Measurements from ENCODE around the gene NFYC. TPM values are rescaled to one million over a fixed set of nuclear protein-coding genes. Genes with fewer than 3 reads are reported as not detected.
"Not testable (repeated sequence)": the region's sequence is repeated elsewhere in the genome, so short reads cannot be mapped to it uniquely, and the experiment has no call there.

The NFYC gene
- total RNA-seq, 2 experiments from 2014 or later = 52.6 to 61.7 TPM

DNA sequence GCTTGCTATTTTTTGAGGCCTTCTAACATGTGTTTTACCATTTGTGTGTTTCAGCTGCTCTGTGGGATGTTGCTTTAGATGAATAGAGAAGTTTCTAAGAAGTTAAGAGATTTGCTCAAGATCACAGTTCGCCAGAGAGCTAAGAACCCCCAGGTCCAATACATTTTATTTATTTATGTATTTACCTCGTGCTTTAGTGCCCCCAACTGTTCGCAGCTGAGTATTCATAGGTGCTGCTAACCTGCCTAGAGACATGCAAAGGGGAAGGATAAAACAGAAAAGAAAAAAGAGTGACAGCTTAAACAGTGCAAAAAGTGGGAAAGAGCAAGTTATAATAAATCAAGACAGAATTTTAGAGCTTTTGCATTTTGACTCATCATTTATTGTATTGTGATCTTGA is 31.1 kb downstream of the NFYC start:
- ChIA-PET POLR2A (no interaction called here), CTCF (interaction anchor here (0.8 to 3.0 kb wide), 4 partner anchors 10 to 281 kb away, joined by 3 to 9 read pairs (median 4); no protein-coding TSS in a partner anchor)
- no peak for DNase-seq
- H3K36me3 Mint-ChIP-seq = no peaks in the 10 kb centered on the region
- no peak overlapping the region for H3K27ac Mint-ChIP-seq
- H3K9me3 Mint-ChIP-seq = no peaks in the 10 kb centered on the region
- H3K4me1 Mint-ChIP-seq (ENCODE audit: low read depth) = peaks cover 32% of the 10 kb centered on the region
- intact Hi-C loops (cut with micrococcal nuclease) = no loop called here
- H3K27me3 Mint-ChIP-seq = no peaks in the 10 kb centered on the region
- H3K4me3 Mint-ChIP-seq = no peak overlapping the region

DNA sequence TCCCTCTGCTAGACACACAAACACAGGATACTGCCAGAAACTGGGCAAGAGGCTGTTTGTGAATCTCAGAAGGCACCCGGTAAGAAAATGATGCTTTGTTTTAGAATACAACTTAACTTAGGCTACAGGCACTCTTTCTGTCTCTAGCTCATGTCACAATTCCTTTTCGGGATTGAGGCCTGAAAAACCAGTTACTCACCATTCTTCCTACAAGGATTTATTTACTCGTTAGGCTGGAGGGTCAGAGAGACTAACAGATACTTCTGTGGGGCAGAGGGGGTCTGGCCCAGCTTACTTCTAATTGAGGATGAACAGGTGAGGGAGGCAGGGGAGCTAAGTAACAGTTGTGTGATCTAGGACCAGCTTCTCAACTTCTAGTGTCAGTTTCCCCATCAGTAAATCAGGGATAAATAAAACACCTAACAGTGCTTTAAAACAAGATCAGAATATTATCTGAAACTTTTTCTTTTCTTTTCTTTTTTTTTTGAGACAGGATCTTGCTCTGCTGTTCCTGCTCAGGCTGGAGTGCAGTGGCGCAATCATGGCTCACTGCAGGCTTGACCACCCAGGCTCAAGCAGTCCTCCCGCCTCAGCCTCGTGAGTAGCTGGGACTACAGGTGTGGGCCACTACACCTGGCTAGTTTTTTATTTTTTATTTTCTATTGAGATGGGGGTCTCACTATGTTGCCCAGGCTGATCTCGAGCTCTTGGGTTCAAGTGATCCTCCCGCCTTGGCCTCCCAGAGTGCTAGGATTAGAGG is 31.9 kb downstream of the NFYC start:
- no peaks in the 10 kb centered on the region for H3K27me3 Mint-ChIP-seq
- no peak overlapping the region for H3K4me3 Mint-ChIP-seq
- no peaks in the 10 kb centered on the region for H3K36me3 Mint-ChIP-seq
- intact Hi-C loops (cut with micrococcal nuclease) = no loop called here
- no peak for DNase-seq
- CTCF ChIA-PET = interaction anchor here (1.0 to 3.0 kb wide), 2 partner anchors 51 to 225 kb away, joined by 5 to 9 read pairs; no protein-coding TSS in a partner anchor
- H3K9me3 Mint-ChIP-seq = no peaks in the 10 kb centered on the region
- POLR2A ChIA-PET = no interaction called here
- no peak overlapping the region for H3K27ac Mint-ChIP-seq
- H3K4me1 Mint-ChIP-seq (ENCODE audit: low read depth) = peaks cover 28% of the 10 kb centered on the region

DNA sequence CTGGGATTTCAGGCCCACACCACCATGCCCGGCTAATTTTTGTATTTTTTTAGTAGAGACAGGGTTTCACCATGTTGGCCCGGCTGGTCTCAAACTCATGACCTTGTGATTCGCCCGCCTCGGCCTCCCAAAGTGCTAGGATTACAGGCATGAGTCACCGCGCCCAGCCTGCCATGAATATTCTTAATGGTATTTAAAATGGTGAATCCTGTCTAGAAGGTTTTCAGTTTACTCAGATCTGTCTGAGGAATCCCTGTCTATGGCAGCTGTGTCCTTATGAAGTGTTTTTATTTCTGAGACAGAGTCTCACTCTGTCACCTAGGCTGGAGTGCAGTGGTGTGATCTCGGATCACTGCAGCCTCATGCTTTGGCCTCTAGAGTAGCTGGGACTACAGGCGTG is 36.2 kb downstream of the NFYC start:
- peaks cover 47% of the 10 kb centered on the region for H3K4me1 Mint-ChIP-seq (ENCODE audit: low read depth)
- H3K9me3 Mint-ChIP-seq; H3K4me3 Mint-ChIP-seq; DNase-seq; H3K27ac Mint-ChIP-seq; POLR2A ChIA-PET; intact Hi-C loops (cut with micrococcal nuclease); H3K27me3 Mint-ChIP-seq; H3K36me3 Mint-ChIP-seq: not testable (repeated sequence)
- CTCF ChIA-PET = interaction anchor here (0.6 kb wide), 1 partner anchor 24 kb away, joined by 5 read pairs; no protein-coding TSS in a partner anchor

DNA sequence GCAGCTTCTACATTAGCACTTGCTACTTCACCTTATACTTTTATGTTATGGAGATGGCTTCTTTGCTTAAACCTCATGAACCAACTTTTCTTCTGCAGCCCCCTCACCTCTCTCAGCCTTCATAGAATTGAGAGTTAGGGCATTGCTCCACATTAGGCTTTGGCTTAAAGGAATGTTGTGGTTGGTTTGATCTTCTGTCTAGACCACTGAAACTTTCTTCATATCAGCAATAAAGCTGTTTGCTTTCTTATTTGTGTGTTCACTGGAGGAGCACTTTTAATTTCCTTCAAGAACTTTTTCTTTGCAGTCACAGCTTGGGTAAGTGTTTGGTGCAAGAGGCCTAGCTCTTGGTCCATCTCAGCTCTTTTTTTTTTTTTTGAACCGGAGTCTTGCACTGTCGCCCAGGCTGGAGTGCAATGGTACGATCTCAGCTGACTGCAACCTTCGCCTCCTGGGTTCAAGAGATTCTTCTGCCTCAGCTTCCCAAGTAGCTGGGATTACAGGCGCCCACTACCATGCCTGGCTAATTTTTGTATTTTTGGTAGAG is 37.9 kb downstream of the NFYC start:
- POLR2A ChIA-PET = interaction anchor here (0.8 to 1.5 kb wide), 3 partner anchors 38 to 130 kb away, joined by 3 to 6 read pairs (median 3); partner anchors contain the start of gene NFYC
- H3K4me1 Mint-ChIP-seq (ENCODE audit: low read depth) = peaks cover 48% of the 10 kb centered on the region

GRCh38 chr1:40732756-40733301 is 41.3 kb downstream of the NFYC start:
- Mint-ChIP-seq H3K27ac (no peak overlapping the region), H3K36me3 (peaks cover 5% of the 10 kb centered on the region), H3K9me3 (no peaks in the 10 kb centered on the region), H3K27me3 (no peaks in the 10 kb centered on the region), H3K4me1 (ENCODE audit: low read depth) (peaks cover 46% of the 10 kb centered on the region), H3K4me3 (no peak overlapping the region)
- ChIA-PET CTCF (no interaction called here), POLR2A (interaction anchor here (0.6 to 1.4 kb wide), 2 partner anchors 21 to 42 kb away, joined by 3 to 4 read pairs; partner anchors contain the start of gene NFYC)
- intact Hi-C loops (cut with micrococcal nuclease) = no loop called here
- no peak for DNase-seq

More for the DNA sequence above, 37.9 kb downstream of the NFYC start:
- H3K27me3 Mint-ChIP-seq; H3K27ac Mint-ChIP-seq; DNase-seq; H3K9me3 Mint-ChIP-seq; H3K36me3 Mint-ChIP-seq; intact Hi-C loops (cut with micrococcal nuclease); H3K4me3 Mint-ChIP-seq: not testable (repeated sequence)
- CTCF ChIA-PET = interaction anchor here (0.8 to 1.9 kb wide), 4 partner anchors 24 to 45 kb away, joined by 3 to 10 read pairs (median 4); partner anchors contain the start of gene NFYC

DNA sequence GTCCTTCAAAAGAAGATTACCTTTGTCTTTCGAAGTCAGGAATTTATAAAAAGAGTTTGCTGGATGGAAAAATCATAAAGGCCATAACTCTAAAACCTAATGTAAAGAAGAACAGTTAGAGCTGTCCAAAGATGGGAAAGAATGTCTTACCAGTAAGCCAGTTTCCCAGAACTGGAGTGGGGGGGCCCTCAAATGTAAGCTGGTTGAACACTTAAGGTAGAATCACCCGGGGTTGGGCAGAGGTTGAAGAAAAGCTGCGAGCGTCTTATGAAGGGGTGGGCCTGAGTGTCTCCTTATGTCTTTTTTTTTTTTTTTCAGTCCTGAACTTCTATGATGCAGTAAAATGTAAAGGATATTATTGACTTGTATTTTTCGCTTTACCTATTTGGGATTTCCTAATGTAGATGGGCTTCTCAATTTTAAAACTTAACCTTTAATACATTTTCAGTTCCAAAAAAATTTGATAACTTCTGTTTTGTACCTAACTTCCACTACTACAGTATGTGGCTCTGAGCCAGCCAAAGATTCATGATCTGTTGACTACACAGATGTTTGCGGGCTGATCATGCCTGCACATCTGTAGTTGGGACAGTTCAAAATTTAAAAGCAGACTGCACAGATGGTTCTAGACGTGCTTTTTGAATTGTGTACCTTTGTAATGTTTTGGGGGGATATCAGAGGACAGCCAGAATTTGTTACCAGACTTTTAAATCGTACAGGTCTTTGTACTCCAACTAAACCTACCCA is 43.6 kb downstream of the NFYC start:
- no peak overlapping the region for H3K27ac Mint-ChIP-seq

DNA sequence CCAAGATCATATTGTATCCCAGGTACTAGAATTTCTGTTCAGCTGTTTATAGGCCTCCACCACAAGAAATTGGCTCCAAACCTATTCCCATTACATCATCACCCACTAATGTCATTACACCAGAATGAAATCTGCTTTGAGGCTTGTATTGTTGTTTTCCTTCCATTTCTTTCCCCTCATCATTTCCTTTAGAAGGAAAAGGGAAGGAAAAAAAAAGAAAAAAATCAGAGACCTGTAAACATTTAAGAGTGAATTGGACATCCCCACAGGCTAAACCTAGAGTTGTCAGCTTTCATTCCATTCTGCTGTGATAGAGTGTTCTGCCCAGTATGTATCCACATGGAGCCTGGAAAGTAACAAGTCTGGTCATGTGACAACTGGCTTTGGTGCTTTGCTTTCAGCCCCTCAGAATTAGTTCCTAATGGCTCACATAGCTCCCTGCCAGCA is 44.6 kb downstream of the NFYC start:
- peaks cover 38% of the 10 kb centered on the region for H3K4me1 Mint-ChIP-seq (ENCODE audit: low read depth)
- H3K4me3 Mint-ChIP-seq = no peak overlapping the region
- H3K27me3 Mint-ChIP-seq = no peaks in the 10 kb centered on the region
- H3K27ac Mint-ChIP-seq = no peak overlapping the region
- H3K36me3 Mint-ChIP-seq = peaks cover 20% of the 10 kb centered on the region
- no peaks in the 10 kb centered on the region for H3K9me3 Mint-ChIP-seq
- ChIA-PET CTCF (no interaction called here), POLR2A (no interaction called here)
- no peak for DNase-seq
- intact Hi-C loops (cut with micrococcal nuclease) = no loop called here

More for the DNA sequence above, 43.6 kb downstream of the NFYC start:
- Mint-ChIP-seq H3K9me3 (no peaks in the 10 kb centered on the region), H3K4me3 (no peak overlapping the region), H3K27me3 (no peaks in the 10 kb centered on the region), H3K36me3 (peaks cover 17% of the 10 kb centered on the region), H3K4me1 (ENCODE audit: low read depth) (peaks cover 39% of the 10 kb centered on the region)
- intact Hi-C loops (cut with micrococcal nuclease) = no loop called here
- ChIA-PET POLR2A (interaction anchor here (0.7 kb wide), 1 partner anchor 52 kb away, joined by 5 read pairs; no protein-coding TSS in a partner anchor), CTCF (interaction anchor here (0.6 kb wide), 1 partner anchor 195 kb away, joined by 4 read pairs; no protein-coding TSS in a partner anchor)
- no peak for DNase-seq

DNA sequence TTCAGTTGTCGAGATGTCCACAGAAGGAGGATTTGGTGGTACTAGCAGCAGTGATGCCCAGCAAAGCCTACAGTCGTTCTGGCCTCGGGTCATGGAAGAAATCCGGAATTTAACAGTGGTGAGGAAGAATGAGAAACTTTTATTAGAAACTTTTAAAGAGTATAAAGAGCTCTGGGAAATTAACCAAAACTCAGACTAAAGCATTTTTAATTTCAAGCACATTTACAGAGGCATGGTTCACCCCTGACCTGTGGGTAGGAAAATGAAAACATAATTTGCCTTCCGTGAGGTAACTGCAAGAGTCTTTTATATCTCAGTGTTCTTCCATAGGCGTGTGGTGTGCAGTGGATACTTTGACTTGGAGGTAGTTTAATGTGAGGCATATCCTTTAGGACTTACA is 47.3 kb downstream of the NFYC start:
- H3K27ac Mint-ChIP-seq = no peak overlapping the region
- DNase-seq = no peak
- CTCF ChIA-PET = no interaction called here
- no peak overlapping the region for H3K4me3 Mint-ChIP-seq
- no peaks in the 10 kb centered on the region for H3K9me3 Mint-ChIP-seq
- intact Hi-C loops (cut with micrococcal nuclease) = no loop called here
- peaks cover 36% of the 10 kb centered on the region for H3K36me3 Mint-ChIP-seq
- H3K27me3 Mint-ChIP-seq = no peaks in the 10 kb centered on the region
- POLR2A ChIA-PET = no interaction called here
- H3K4me1 Mint-ChIP-seq (ENCODE audit: low read depth) = peaks cover 45% of the 10 kb centered on the region

GRCh38 chr1:40739455-40740008 is 48.0 kb downstream of the NFYC start:
- ChIA-PET POLR2A (no interaction called here), CTCF (interaction anchor here (1.0 kb wide), 1 partner anchor 213 kb away, joined by 3 read pairs; no protein-coding TSS in a partner anchor)
- Mint-ChIP-seq H3K27ac (no peak overlapping the region), H3K9me3 (no peaks in the 10 kb centered on the region), H3K4me1 (ENCODE audit: low read depth) (peaks cover 48% of the 10 kb centered on the region), H3K4me3 (no peak overlapping the region), H3K27me3 (no peaks in the 10 kb centered on the region), H3K36me3 (peaks cover 39% of the 10 kb centered on the region)
- DNase-seq = no peak
- intact Hi-C loops (cut with micrococcal nuclease) = loop anchor here (5.0 kb wide), 1 partner anchor 112 kb away; no protein-coding TSS in a partner anchor

DNA sequence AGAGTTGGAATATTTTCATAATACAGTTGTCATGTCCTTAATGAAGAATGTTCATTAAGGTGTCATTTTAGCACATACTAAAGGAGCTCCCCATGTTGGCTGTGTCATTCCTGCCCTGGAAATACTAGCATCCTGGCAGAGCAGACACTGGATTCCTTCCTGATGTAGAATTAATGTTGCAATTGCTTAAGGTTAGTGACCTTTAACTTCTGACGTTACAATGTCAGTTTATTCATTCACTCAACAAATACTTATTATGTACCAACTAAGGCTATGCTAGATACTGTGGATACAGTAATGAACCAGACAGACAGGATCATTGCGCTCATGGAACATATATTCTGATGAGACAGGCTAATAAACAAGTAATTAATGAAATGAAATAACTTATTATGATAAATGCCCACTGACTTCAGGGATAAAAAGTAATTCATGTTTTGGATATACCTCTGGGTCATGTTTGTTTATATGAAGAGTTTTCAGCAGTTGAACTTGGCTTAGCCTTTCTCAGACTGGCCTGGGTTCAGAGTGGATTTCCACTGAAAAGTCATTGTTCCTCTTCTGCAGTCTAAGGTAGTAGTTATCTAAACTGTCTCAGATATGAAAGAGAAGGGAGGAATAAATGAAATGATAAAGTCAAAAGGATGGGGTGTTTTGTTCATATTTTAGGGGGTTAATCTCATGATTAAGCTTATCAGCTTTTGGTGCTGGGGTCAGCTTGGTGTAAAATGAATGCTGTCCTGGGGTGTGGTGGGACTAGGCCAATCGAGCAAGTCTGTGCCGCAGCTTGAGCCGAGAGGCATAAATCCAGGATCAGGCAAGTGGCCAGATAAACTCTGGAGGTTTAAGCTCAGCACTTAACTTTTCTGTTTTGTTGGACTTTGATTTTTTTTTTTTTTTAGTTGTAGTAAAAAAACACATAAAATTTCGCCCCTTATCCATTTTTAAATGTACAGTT is 48.8 kb downstream of the NFYC start:
- Mint-ChIP-seq H3K4me1 (ENCODE audit: low read depth) (peaks cover 45% of the 10 kb centered on the region), H3K27me3 (no peaks in the 10 kb centered on the region), H3K36me3 (peaks cover 43% of the 10 kb centered on the region), H3K9me3 (no peaks in the 10 kb centered on the region), H3K4me3 (no peak overlapping the region), H3K27ac (no peak overlapping the region)
- CTCF ChIA-PET = interaction anchor here (1.0 kb wide), 1 partner anchor 213 kb away, joined by 3 read pairs; no protein-coding TSS in a partner anchor
- no peak for DNase-seq
- intact Hi-C loops (cut with micrococcal nuclease) = loop anchor here (5.0 kb wide), 1 partner anchor 113 kb away; no protein-coding TSS in a partner anchor
- POLR2A ChIA-PET = interaction anchor here (1.3 kb wide), 1 partner anchor 13 kb away, joined by 3 read pairs; no protein-coding TSS in a partner anchor

Measured in activated CD4-positive, alpha-beta memory T cell treated with anti-CD3 and anti-CD28 coated beads for 36 hours (primary cell).